GM23248 (cell line): ENCODE results near the gene CFL2.

Source experiments
- EZH2 ChIP-seq: fragments of 200-600 bp; sonication (generic); IDR thresholded peaks from 2 replicates; pipeline ENCODE4 v1.6.1; 2018; ENCODE audit warnings: antibody characterized with exemption, mild to moderate bottlenecking; ENCODE audit not compliant: insufficient read depth, poor library complexity, severe bottlenecking
- EZH2phosphoT487 ChIP-seq: fragments of 200-600 bp; sonication (generic); IDR thresholded peaks from 2 replicates; pipeline ENCODE4 v1.6.1; 2018; ENCODE audit warnings: antibody characterized with exemption, moderate library complexity, mild to moderate bottlenecking, low read depth; ENCODE audit not compliant: insufficient read depth

GRCh38 chr14:34678306-34678705, 36.1 kb downstream of the CFL2 start:
- TF ChIP-seq EZH2phosphoT487: no peak
- TF ChIP-seq EZH2: no peak
